Lung (tissue), 12 donors: ENCODE data around the gene PRR9. TPM values are rescaled to one million over a fixed set of nuclear protein-coding genes. Genes with fewer than 3 reads are reported as not detected.

Experiments
- ATAC-seq: fragments of 200-7000 bp; cut with Tn5 transposase; one replicate; pipeline ENCODE4 v1.9.1; 2020; ENCODE audit warnings: moderate number of reproducible peaks; ENCODE audit not compliant: insufficient read depth, low FRiP score
- DNase-seq, 3 donors: peaks; one replicate each; pipeline ENCODE4 v3.0.0-alpha.2; 2013 to 2017
- H3K27ac ChIP-seq, 2 donors: one replicate each; pipeline ENCODE4 v1.5.1; 2013; ENCODE audit warnings: mild to moderate bottlenecking in 2 of 2, moderate library complexity in 2 of 2, control low read depth in 1 of 2, inconsistent platforms in 1 of 2, low read depth in 1 of 2, low read length in 1 of 2
- H3K27me3 ChIP-seq, 3 donors: one replicate each; pipeline ENCODE4 v1.5.1; 2013; ENCODE audit warnings: low read length in 2 of 3; ENCODE audit not compliant: control insufficient read depth in 3 of 3, insufficient read depth in 3 of 3
- H3K36me3 ChIP-seq, 4 donors: one replicate each; pipeline ENCODE4 v1.5.1; 2013; ENCODE audit warnings: low read length in 4 of 4, mild to moderate bottlenecking in 1 of 4, moderate library complexity in 1 of 4; ENCODE audit not compliant: control insufficient read depth in 4 of 4, insufficient read depth in 4 of 4
- H3K4me1 ChIP-seq, 5 donors: one replicate each; pipeline ENCODE4 v1.5.1; 2013; ENCODE audit warnings: low read length in 5 of 5, mild to moderate bottlenecking in 2 of 5, moderate library complexity in 1 of 5; ENCODE audit not compliant: control insufficient read depth in 5 of 5, insufficient read depth in 5 of 5
- H3K4me3 ChIP-seq: one replicate; pipeline ENCODE4 v1.5.1; 2013; ENCODE audit warnings: mild to moderate bottlenecking, control low read depth, moderate library complexity
- H3K9ac ChIP-seq, 2 donors: one replicate each; pipeline ENCODE4 v1.5.1; 2013; ENCODE audit warnings: low read length in 2 of 2, control low read depth in 1 of 2; ENCODE audit not compliant: insufficient read depth in 1 of 2
- H3K9me3 ChIP-seq, 4 donors: one replicate each; pipeline ENCODE4 v1.5.1; 2013; ENCODE audit warnings: low read length in 3 of 4, mild to moderate bottlenecking in 1 of 4, moderate library complexity in 1 of 4; ENCODE audit not compliant: control insufficient read depth in 4 of 4, insufficient read depth in 3 of 4
- CTCF ChIP-seq: IDR thresholded peaks from 2 replicates; pipeline ENCODE4 v1.5.1; 2012; ENCODE audit warnings: mild to moderate bottlenecking; ENCODE audit errors: control extremely low read depth, extremely low read depth
- WGBS, 2 donors: extraction: QIAGEN DNeasy Blood & Tissue Kit; methylation state at CpG; one replicate each; pipeline ENCODE4 v1.1.7; 2013; 5-methylcytosine and 5-hydroxymethylcytosine counted together
- polyA plus RNA-seq, 2 donors: library from polyadenylated mRNA; stranded (reverse); fragments of 200-250 nt; gene quantifications; one replicate each; pipeline ENCODE4 v1.2.1, GENCODE V29; 2013
- total RNA-seq, 2 donors: library from RNA; depleted of rRNA in 1 of 2; stranded (reverse); fragments of >200 nt in 1 of 2; gene quantifications; one replicate each; pipeline ENCODE4 v1.2.1, GENCODE V29; 2014 to 2021
- donor health status: control.
- donor health status: control.
- donor health status: Bipolar disorder and iron deficiency.
- donor health status: healthy.
- donor health status: DM: yes; HTN: yes; CAD: no.

Gene PRR9
- total and polyA plus RNA-seq, 4 donors = 0.22 TPM; not detected in 3

- Histone ChIP-seq H3K9ac (no peak overlapping the region), H3K36me3 (no peaks in the 10 kb centered on the region), H3K4me3 (no peak overlapping the region), H3K27ac (no peak overlapping the region), H3K27me3 (peaks cover 0 to 13% (median 5%) of the 10 kb centered on the region in 3 donors), H3K9me3 (peaks cover 0 to 3% (median 0%) of the 10 kb centered on the region in 4 donors), H3K4me1 (no peaks in the 10 kb centered on the region)
- no peak for TF ChIP-seq CTCF
- DNase-seq (no peak), ATAC-seq (no peak)
- WGBS, 2 donors = 75 to 82% methylated on average over 2 of the region's 2 CpGs
Measured at GRCh38 chr1:153251087-153251486, 33.7 kb downstream of the PRR9 start.

- no peak overlapping the region for H3K4me3 ChIP-seq
- no peaks in the 10 kb centered on the region for H3K4me1 ChIP-seq
- no peak overlapping the region for H3K9ac ChIP-seq
- DNase-seq = no peak
- WGBS, 2 donors = 88 to 92% methylated on average over 3 of the region's 3 CpGs
- H3K9me3 ChIP-seq = peaks cover 0 to 3% (median 0%) of the 10 kb centered on the region in 4 donors
- H3K27me3 ChIP-seq = peaks cover 0 to 13% (median 5%) of the 10 kb centered on the region in 3 donors
- no peaks in the 10 kb centered on the region for H3K36me3 ChIP-seq
- no peak for ATAC-seq
- H3K27ac ChIP-seq = no peak overlapping the region
- TF ChIP-seq CTCF = no peak
Measured at GRCh38 chr1:153251562-153251961, 34.2 kb downstream of the PRR9 start.

- H3K9me3 ChIP-seq = peaks cover 0 to 3% (median 0%) of the 10 kb centered on the region in 4 donors
- no peak overlapping the region for H3K27ac ChIP-seq
- no peak for TF ChIP-seq CTCF
- H3K4me1 ChIP-seq = no peaks in the 10 kb centered on the region
- no peak overlapping the region for H3K9ac ChIP-seq
- 66 to 86% methylated on average over 4 of the region's 4 CpGs for WGBS, 2 donors
- peaks cover 0 to 13% (median 5%) of the 10 kb centered on the region in 3 donors for H3K27me3 ChIP-seq
- no peak overlapping the region for H3K4me3 ChIP-seq
- ATAC-seq (no peak), DNase-seq (no peak)
- no peaks in the 10 kb centered on the region for H3K36me3 ChIP-seq
Measured at GRCh38 chr1:153251988-153252387, 34.6 kb downstream of the PRR9 start.

GRCh38 chr1:153253076-153253475 lies 35.7 kb downstream of the PRR9 start:
- no peak for TF ChIP-seq CTCF
- peaks cover 0 to 12% (median 5%) of the 10 kb centered on the region in 3 donors for H3K27me3 ChIP-seq
- peaks cover 0 to 3% (median 0%) of the 10 kb centered on the region in 4 donors for H3K9me3 ChIP-seq
- no peak for DNase-seq
- no peak overlapping the region for H3K9ac ChIP-seq
- no peak overlapping the region for H3K4me3 ChIP-seq
- ATAC-seq = no peak
- no peaks in the 10 kb centered on the region for H3K36me3 ChIP-seq
- H3K4me1 ChIP-seq = no peaks in the 10 kb centered on the region
- H3K27ac ChIP-seq = no peak overlapping the region
- WGBS, 2 donors = 41 to 92% methylated on average over 2 of the region's 2 CpGs
